HCT116 (cell line): ENCODE measurements around the gene NALCN. TPM values are rescaled to one million over a fixed set of nuclear protein-coding genes. Genes with fewer than 3 reads are reported as not detected.

ENCODE experiments used
- ATAC-seq: fragments of 200-7000 bp; cut with Tn5 transposase; 2 replicates; pipeline ENCODE4 v1.9.1; 2020; ENCODE audit warnings: mild to moderate bottlenecking, moderate library complexity
- BruUV-seq: library from RNA; stranded (reverse); fragments of 400-500 nt; replicated peaks from 2 replicates; lab custom pipeline; 2021; lab: Mats Ljungman, UMichigan
- CTCF ChIA-PET: fragments of 300-600 bp; sonication (Branson Sonifier 250); formaldehyde crosslinking; loops from one replicate; lab custom pipeline; 2021; ENCODE audit warnings: antibody characterized with exemption; lab: Charles Lee
- POLR2A ChIA-PET: fragments of 300-600, 350-600 bp; sonication (Branson Sonifier 250); formaldehyde crosslinking; loops from one replicate; lab custom pipeline; 2021; ENCODE audit warnings: antibody characterized with exemption; lab: Charles Lee
- RAD21 ChIA-PET, 2 experiments: fragments of 300-600 bp; sonication (Branson Sonifier 250); formaldehyde crosslinking; loops; one replicate each; lab custom pipeline; 2023; ENCODE audit warnings: low total read pairs in 2 of 2; ENCODE audit not compliant: uncharacterized antibody in 2 of 2, unreplicated experiment in 2 of 2, low non-redundant PET in 1 of 2; lab: Charles Lee
- DNase-seq: peaks from one replicate; pipeline ENCODE4 v3.0.0-alpha.2; 2010; ENCODE audit warnings: low read depth, low spot score
- H2AFZ ChIP-seq: fragments of 200-600 bp; shearing (Covaris generic), sonication (generic); 2 replicates; pipeline ENCODE4 v1.6.1; 2017; ENCODE audit warnings: low read depth, mixed run types, mixed read lengths, antibody characterized with exemption, low read length; ENCODE audit not compliant: poor library complexity, severe bottlenecking
- H3K27ac ChIP-seq: 2 replicates; pipeline ENCODE4 v1.5.1; 2012; ENCODE audit warnings: low read depth, low read length
- H3K27me3 ChIP-seq: fragments of 200-600 bp; sonication (generic); 2 replicates; pipeline ENCODE4 v1.6.1; 2016; ENCODE audit warnings: mixed run types, low read length, mixed read lengths; ENCODE audit not compliant: insufficient read depth
- H3K36me3 ChIP-seq, 2 experiments: fragments of 200-500 bp in 1 of 2; fragments of 200-600 bp in 1 of 2; sonication (Bioruptor generic) in 1 of 2; sonication (generic) in 1 of 2; 2 replicates each; pipeline versions ENCODE4 v1.5.1 to v1.6.1; 2014 to 2016; ENCODE audit warnings: low read length in 2 of 2, inconsistent platforms in 1 of 2, mixed read lengths in 1 of 2, mixed run types in 1 of 2; ENCODE audit not compliant: insufficient read depth in 2 of 2, control insufficient read depth in 1 of 2
- H3K4me1 ChIP-seq, 2 experiments: fragments of 200-600 bp in 1 of 2; sonication (generic) in 1 of 2; 2 replicates each; pipeline versions ENCODE4 v1.5.1 to v1.6.1; 2012 to 2017; ENCODE audit warnings: low read length in 2 of 2, inconsistent platforms in 1 of 2, mild to moderate bottlenecking in 1 of 2, mixed read lengths in 1 of 2, mixed run types in 1 of 2, moderate library complexity in 1 of 2; ENCODE audit not compliant: insufficient read depth in 2 of 2, control insufficient read depth in 1 of 2
- H3K4me2 ChIP-seq: fragments of 200-600 bp; sonication (generic); 2 replicates; pipeline ENCODE4 v1.6.1; 2017; ENCODE audit warnings: mixed run types, low read length, mixed read lengths
- H3K4me3 ChIP-seq, 2 experiments: fragments of 200-600 bp in 1 of 2; sonication (generic) in 1 of 2; replicated peaks in 1 of 2; 2 replicates each; pipeline ENCODE4 v1.5.1; 2011 to 2016; ENCODE audit warnings: low read length in 2 of 2, control low read depth in 1 of 2, low read depth in 1 of 2, mild to moderate bottlenecking in 1 of 2, mixed read lengths in 1 of 2, mixed run types in 1 of 2
- H3K79me2 ChIP-seq: fragments of 200-600 bp; sonication (generic); 2 replicates; pipeline ENCODE4 v1.6.1; 2017; ENCODE audit warnings: mild to moderate bottlenecking, mixed run types, low read length, moderate library complexity, mixed read lengths; ENCODE audit not compliant: insufficient read depth
- H3K9ac ChIP-seq: fragments of 200-600 bp; sonication (generic); 2 replicates; pipeline ENCODE4 v1.6.1; 2016; ENCODE audit warnings: low read length, mixed read lengths
- H3K9me2 ChIP-seq: fragments of 200-600 bp; sonication (generic), shearing (Covaris generic); 2 replicates; pipeline ENCODE4 v1.6.1; 2017; ENCODE audit warnings: mixed run types, mild to moderate bottlenecking, moderate library complexity; ENCODE audit not compliant: insufficient read depth
- H3K9me3 ChIP-seq, 2 experiments: fragments of 200-500 bp in 1 of 2; fragments of 200-600 bp in 1 of 2; sonication (Bioruptor generic) in 1 of 2; sonication (generic) in 1 of 2; 2 replicates each; pipeline ENCODE4 v1.6.1; 2014 to 2017; ENCODE audit warnings: low read length in 2 of 2, mixed read lengths in 2 of 2, inconsistent platforms in 1 of 2, low read depth in 1 of 2, mild to moderate bottlenecking in 1 of 2, mixed run types in 1 of 2, moderate library complexity in 1 of 2; ENCODE audit not compliant: control insufficient read depth in 1 of 2, insufficient read depth in 1 of 2
- H4K20me1 ChIP-seq: fragments of 200-600 bp; sonication (generic), shearing (Covaris generic); 2 replicates; pipeline ENCODE4 v1.6.1; 2017; ENCODE audit warnings: mixed run types, mild to moderate bottlenecking, moderate library complexity; ENCODE audit not compliant: insufficient read depth
- ATF3 ChIP-seq: IDR thresholded peaks from 2 replicates; pipeline ENCODE4 v1.6.1; 2012
- CBX3 ChIP-seq: IDR thresholded peaks from 2 replicates; pipeline ENCODE4 v1.6.1; 2012; ENCODE audit warnings: low read depth
- CEBPB ChIP-seq: IDR thresholded peaks from 2 replicates; pipeline ENCODE4 v1.6.1; 2012; ENCODE audit warnings: low read depth
- CTCF ChIP-seq, 3 experiments: fragments of 200-600 bp in 1 of 3; sonication (generic) in 1 of 3; IDR thresholded peaks in 2 of 3; conservative IDR thresholded peaks in 1 of 3; 2 replicates each; pipeline ENCODE4 v1.5.1; 2012 to 2017; ENCODE audit warnings: low read depth in 2 of 3, low read length in 2 of 3, antibody characterized with exemption in 1 of 3, borderline replicate concordance in 1 of 3, control low read depth in 1 of 3, mild to moderate bottlenecking in 1 of 3, mixed read lengths in 1 of 3, mixed run types in 1 of 3, moderate library complexity in 1 of 3; ENCODE audit not compliant: insufficient read depth in 1 of 3
- EGR1 ChIP-seq: IDR thresholded peaks from 2 replicates; pipeline ENCODE4 v1.6.1; 2012; ENCODE audit warnings: low read depth
- ELF1 ChIP-seq: IDR thresholded peaks from 2 replicates; pipeline ENCODE4 v1.6.1; 2012; ENCODE audit warnings: low read depth, borderline replicate concordance
- EZH2 ChIP-seq: fragments of 200-600 bp; sonication (generic); IDR thresholded peaks from 2 replicates; pipeline ENCODE4 v1.6.1; 2017; ENCODE audit warnings: antibody characterized with exemption, mixed run types
- JUND ChIP-seq: IDR thresholded peaks from 2 replicates; pipeline ENCODE4 v1.6.1; 2012
- MAX ChIP-seq: IDR thresholded peaks from 2 replicates; pipeline ENCODE4 v1.6.1; 2012
- POLR2A ChIP-seq: IDR thresholded peaks from 2 replicates; pipeline ENCODE4 v1.7.0; 2011; ENCODE audit warnings: borderline replicate concordance; ENCODE audit not compliant: insufficient read depth, insufficient read length; ENCODE audit errors: extremely low read depth
- POLR2AphosphoS5 ChIP-seq: IDR thresholded peaks from 2 replicates; pipeline ENCODE4 v1.6.1; 2011; ENCODE audit warnings: mild to moderate bottlenecking, low read depth, low read length, moderate library complexity
- RAD21 ChIP-seq: IDR thresholded peaks from 2 replicates; pipeline ENCODE4 v1.6.1; 2012; ENCODE audit warnings: low read depth, mild to moderate bottlenecking
- REST ChIP-seq: IDR thresholded peaks from 2 replicates; pipeline ENCODE4 v1.6.1; 2012; ENCODE audit warnings: low read depth
- SIN3A ChIP-seq: IDR thresholded peaks from 2 replicates; pipeline ENCODE4 v1.6.1; 2012; ENCODE audit warnings: low read depth
- SRF ChIP-seq: IDR thresholded peaks from 2 replicates; pipeline ENCODE4 v1.6.1; 2012; ENCODE audit warnings: low read depth
- TCF7L2 ChIP-seq: IDR thresholded peaks from 2 replicates; pipeline ENCODE4 v1.7.0; 2011; ENCODE audit warnings: borderline replicate concordance, inconsistent platforms; ENCODE audit not compliant: insufficient read depth, insufficient read length; ENCODE audit errors: extremely low read depth
- YY1 ChIP-seq: IDR thresholded peaks from 2 replicates; pipeline ENCODE4 v1.6.1; 2011; ENCODE audit warnings: low read length, low read depth, moderate library complexity, mild to moderate bottlenecking; ENCODE audit not compliant: insufficient replicate concordance; ENCODE audit errors: extremely low read depth
- ZBTB33 ChIP-seq: IDR thresholded peaks from 2 replicates; pipeline ENCODE4 v1.6.1; 2011; ENCODE audit warnings: mild to moderate bottlenecking, low read length, moderate library complexity; ENCODE audit not compliant: insufficient replicate concordance; ENCODE audit errors: extremely low read depth
- ZFX ChIP-seq: fragments of 450-650 bp; IDR thresholded peaks from 2 replicates; pipeline ENCODE4 v1.6.1; 2017
- ZNF274 ChIP-seq: fragments of 200-500 bp; sonication (Bioruptor generic); IDR thresholded peaks from 2 replicates; pipeline ENCODE4 v1.6.1; 2014; ENCODE audit warnings: mild to moderate bottlenecking, low read depth, low read length, inconsistent platforms
- intact Hi-C: fragments of 100-400 bp; cut with micrococcal nuclease; formaldehyde crosslinking; loops from 2 replicates; pipeline ENCODE4 v1.10.0; 2022
- total RNA-seq: library from RNA; stranded (reverse); gene quantifications from one replicate; pipeline ENCODE4 v1.2.1, GENCODE V29; 2021; ENCODE audit not compliant: unreplicated experiment

Gene NALCN
- total RNA-seq, 1 experiment from 2014 or later: not detected

- ATAC-seq: no peak
- BruUV-seq: no TSS peak
- POLR2A ChIA-PET: no interaction called here
These were observed 177.8 kb downstream of the NALCN start for GRCh38 chr13:101238555-101238954.

More at GRCh38 chr13:101238555-101238954, 177.8 kb downstream of the NALCN start:
- Histone ChIP-seq H3K9ac (no peak overlapping the region), H3K79me2 (no peaks in the 10 kb centered on the region), H3K27me3 (no peaks in the 10 kb centered on the region), H4K20me1 (no peaks in the 10 kb centered on the region; the same call in 1 of the 2 replicates), H3K4me2 (no peak overlapping the region), H3K9me2 (no peaks in the 10 kb centered on the region), H3K36me3 (no peaks in the 10 kb centered on the region), H2AFZ (no peak overlapping the region), H3K9me3 (no peaks in the 10 kb centered on the region; a peak in 1 of 4 replicates), H3K27ac (no peak overlapping the region), H3K4me3 (no peak overlapping the region), H3K4me1 (no peaks in the 10 kb centered on the region)
- intact Hi-C loops: no loop called here
- CTCF ChIA-PET: no interaction called here
- TF ChIP-seq ELF1: no peak
- no peak for TF ChIP-seq ZBTB33
- no peak for TF ChIP-seq YY1
- no peak for TF ChIP-seq EGR1
- no peak for TF ChIP-seq MAX
- no peak for TF ChIP-seq REST
- no peak for TF ChIP-seq ATF3
- TF ChIP-seq CEBPB: no peak
- no peak for TF ChIP-seq TCF7L2
- TF ChIP-seq JUND: no peak
- no peak for TF ChIP-seq POLR2A
- TF ChIP-seq CTCF (IDR thresholded peaks at IDR 0.05 in 2 of 3, conservative IDR thresholded peaks at IDR 0.05 in 1 of 3; ENCODE audit: borderline replicate concordance in 1 of 3, insufficient read depth in 1 of 3, low read depth in 2 of 3, low read length in 2 of 3): no peak
- TF ChIP-seq EZH2: no peak
- TF ChIP-seq POLR2AphosphoS5: no peak
- no peak for TF ChIP-seq CBX3
- TF ChIP-seq SRF: no peak
- no peak for TF ChIP-seq ZFX
- TF ChIP-seq SIN3A: no peak
- TF ChIP-seq ZNF274: no peak
- no peak for TF ChIP-seq RAD21
- DNase-seq: no peak
- RAD21 ChIA-PET: no interaction called here
